Measurements from ENCODE around the gene PSMB8.

PSMB8 gene

GRCh38 chr6:32843979-32844838, at the start of gene PSMB8:
Gene PSMB8 (minus strand): TSS chr6:32844047. CDS start chr6:32843996, 51 bp downstream.
- Histone ChIP-seq H3K4me1 (ENCODE audit: control insufficient read depth, insufficient read depth, low read length) (no peaks in the 10 kb centered on the region), H3K27ac (ENCODE audit: extremely low read depth, low read depth, low read length) (no peak within 1 kb of the TSS), H3K9me3 (ENCODE audit: control insufficient read depth, insufficient read depth, low read depth, low read length) (no peaks in the 10 kb centered on the region), H3K36me3 (ENCODE audit: control insufficient read depth in 2 of 2, insufficient read depth in 1 of 2, low read length in 2 of 2) (peaks cover 6 to 35% of the 10 kb centered on the region in 2 experiments; a peak in 2 of 3 replicates), H3K4me3 (ENCODE audit: low read depth, low read length) (peak within 1 kb of the TSS; percentile 31)
- TF ChIP-seq KLF17 (tag by site-specific recombination; IDR thresholded peaks at IDR 0.05) (0 out of 2 replicates have a peak, but pooled peaks have one; percentile 15), SP2 (tag by site-specific recombination; IDR thresholded peaks at IDR 0.05) (peak; percentile 41), ZNF561 (tag by site-specific recombination; IDR thresholded peaks at IDR 0.05; ENCODE audit: borderline replicate concordance) (peak; percentile 96), PRDM10 (tag by site-specific recombination; IDR thresholded peaks at IDR 0.05) (peak; percentile 65), REPIN1 (tag by site-specific recombination; IDR thresholded peaks at IDR 0.05; ENCODE audit: low read depth) (no peak), SP3 (tag by site-specific recombination; IDR thresholded peaks at IDR 0.05) (peak; percentile 50), KLF9 (tag by site-specific recombination; IDR thresholded peaks at IDR 0.05; ENCODE audit: low read depth) (0 out of 2 replicates have a peak, but pooled peaks have one; percentile 42), ZNF658 (tag by site-specific recombination; IDR thresholded peaks at IDR 0.05) (no peak), ZBTB17 (tag by site-specific recombination; IDR thresholded peaks at IDR 0.05) (0 out of 2 replicates have a peak, but pooled peaks have one; percentile 16), GLIS2 (tag by site-specific recombination; IDR thresholded peaks at IDR 0.05) (0 out of 2 replicates have a peak, but pooled peaks have one; percentile 16)
- POLR2A ChIA-PET, result interaction anchor here (1.1 to 2.3 kb wide), 5 partner anchors 9 to 128 kb away, joined by 3 to 20 read pairs (median 4); partner anchors contain the start of genes PSMB9 and TAP1
- CTCF ChIA-PET, result interaction anchor here (0.6 to 4.2 kb wide), 7 partner anchors 12 to 781 kb away, joined by 3 to 46 read pairs (median 7); partner anchors contain the start of genes PSMB9 and TAP1

GRCh38 chr6:32890831-32891230, 47.0 kb upstream of the PSMB8 start:
- TF ChIP-seq ZEB2 (tag by site-specific recombination; IDR thresholded peaks at IDR 0.05) (no peak), ZNF701 (tag by site-specific recombination; IDR thresholded peaks at IDR 0.05) (no peak), ZSCAN18 (tag by site-specific recombination; IDR thresholded peaks at IDR 0.05) (no peak), ZNF146 (tag by site-specific recombination; IDR thresholded peaks at IDR 0.05) (no peak), ZNF521 (tag by site-specific recombination; IDR thresholded peaks at IDR 0.05) (no peak), ZNF292 (tag by site-specific recombination; IDR thresholded peaks at IDR 0.05; ENCODE audit: borderline replicate concordance, low read depth) (no peak), ZFP69B (tag by site-specific recombination; IDR thresholded peaks at IDR 0.05) (no peak), ZNF335 (tag by site-specific recombination; conservative IDR thresholded peaks at IDR 0.05) (no peak), REPIN1 (tag by site-specific recombination; IDR thresholded peaks at IDR 0.05; ENCODE audit: low read depth) (no peak), ZNF621 (tag by site-specific recombination; IDR thresholded peaks at IDR 0.05) (no peak), ZNF48 (tag by site-specific recombination; IDR thresholded peaks at IDR 0.05) (no peak), ZNF138 (tag by site-specific recombination; IDR thresholded peaks at IDR 0.05; ENCODE audit: borderline replicate concordance) (no peak), KLF7 (tag by site-specific recombination; IDR thresholded peaks at IDR 0.05; ENCODE audit: borderline replicate concordance) (no peak)
- POLR2A ChIA-PET, result no interaction called here

More at GRCh38 chr6:32890831-32891230, 47.0 kb upstream of the PSMB8 start:
- no peaks in the 10 kb centered on the region for H3K9me3 ChIP-seq (ENCODE audit: control insufficient read depth, insufficient read depth, low read depth, low read length)
- H3K4me1 ChIP-seq (ENCODE audit: control insufficient read depth, insufficient read depth, low read length), result peaks cover 7% of the 10 kb centered on the region
- no peak overlapping the region for H3K27ac ChIP-seq (ENCODE audit: extremely low read depth, low read depth, low read length)
- CTCF ChIA-PET, result interaction anchor here (1.0 to 6.2 kb wide), 6 partner anchors 43 to 257 kb away, joined by 3 to 51 read pairs (median 7); partner anchors contain the start of gene HLA-DMA
- no peaks in the 10 kb centered on the region for H3K36me3 ChIP-seq (ENCODE audit: control insufficient read depth in 2 of 2, insufficient read depth in 1 of 2, low read length in 2 of 2)
- H3K4me3 ChIP-seq (ENCODE audit: low read depth, low read length), result no peak overlapping the region
